KMS-11 (cell line): ENCODE data around the gene NSUN6.
"Not testable (repeated sequence)": the region's sequence is repeated elsewhere in the genome, so short reads cannot be mapped to it uniquely, and the experiment has no call there.

Experiments
- H2AFZ ChIP-seq: fragments of 200-600 bp; sonication (generic); 2 replicates; pipeline ENCODE4 v1.6.1; 2016; ENCODE audit warnings: antibody characterized with exemption, mixed run types, low read depth
- H3K27ac ChIP-seq: fragments of 200-600 bp; sonication (generic); 2 replicates; pipeline ENCODE4 v1.6.1; 2016; ENCODE audit warnings: mild to moderate bottlenecking, mixed run types
- H3K27me3 ChIP-seq: fragments of 200-600 bp; sonication (generic); 2 replicates; pipeline ENCODE4 v1.6.1; 2017; ENCODE audit warnings: mild to moderate bottlenecking, low read depth, mixed run types, moderate library complexity; ENCODE audit not compliant: insufficient read depth
- H3K36me3 ChIP-seq: fragments of 200-600 bp; sonication (generic); 2 replicates; pipeline ENCODE4 v1.6.1; 2017; ENCODE audit warnings: mild to moderate bottlenecking, mixed run types; ENCODE audit not compliant: insufficient read depth
- H3K4me1 ChIP-seq: fragments of 200-600 bp; sonication (generic); 2 replicates; pipeline ENCODE4 v1.6.1; 2016; ENCODE audit warnings: mild to moderate bottlenecking, low read depth, mixed run types; ENCODE audit not compliant: poor library complexity, severe bottlenecking
- H3K4me2 ChIP-seq: fragments of 200-600 bp; sonication (generic); 2 replicates; pipeline ENCODE4 v1.7.0; 2016; ENCODE audit warnings: mild to moderate bottlenecking, mixed run types
- H3K4me3 ChIP-seq: fragments of 200-600 bp; sonication (generic); IDR thresholded peaks from 2 replicates; pipeline ENCODE4 v1.6.1; 2017; ENCODE audit warnings: low read depth, low read length, mixed read lengths; ENCODE audit not compliant: insufficient read depth
- H3K79me2 ChIP-seq: fragments of 200-600 bp; sonication (generic); 2 replicates; pipeline ENCODE4 v1.6.1; 2016; ENCODE audit warnings: low read depth, mixed run types; ENCODE audit not compliant: insufficient read depth
- H3K9ac ChIP-seq: fragments of 200-600 bp; sonication (generic); 2 replicates; pipeline ENCODE4 v1.6.1; 2016; ENCODE audit warnings: mild to moderate bottlenecking, mixed run types
- H4K20me1 ChIP-seq: fragments of 200-600 bp; sonication (generic); 2 replicates; pipeline ENCODE4 v1.6.1; 2016; ENCODE audit warnings: mild to moderate bottlenecking, mixed run types; ENCODE audit not compliant: insufficient read depth
- TF ChIP-seq, protein P1 (sequence below): fragments of 200-600 bp; sonication (generic); conservative IDR thresholded peaks from 2 replicates; pipeline ENCODE4 v1.6.1; 2017; ENCODE audit warnings: low read depth, mild to moderate bottlenecking, antibody characterized with exemption, low read length, moderate library complexity, mixed read lengths

Gene NSUN6

DNA sequence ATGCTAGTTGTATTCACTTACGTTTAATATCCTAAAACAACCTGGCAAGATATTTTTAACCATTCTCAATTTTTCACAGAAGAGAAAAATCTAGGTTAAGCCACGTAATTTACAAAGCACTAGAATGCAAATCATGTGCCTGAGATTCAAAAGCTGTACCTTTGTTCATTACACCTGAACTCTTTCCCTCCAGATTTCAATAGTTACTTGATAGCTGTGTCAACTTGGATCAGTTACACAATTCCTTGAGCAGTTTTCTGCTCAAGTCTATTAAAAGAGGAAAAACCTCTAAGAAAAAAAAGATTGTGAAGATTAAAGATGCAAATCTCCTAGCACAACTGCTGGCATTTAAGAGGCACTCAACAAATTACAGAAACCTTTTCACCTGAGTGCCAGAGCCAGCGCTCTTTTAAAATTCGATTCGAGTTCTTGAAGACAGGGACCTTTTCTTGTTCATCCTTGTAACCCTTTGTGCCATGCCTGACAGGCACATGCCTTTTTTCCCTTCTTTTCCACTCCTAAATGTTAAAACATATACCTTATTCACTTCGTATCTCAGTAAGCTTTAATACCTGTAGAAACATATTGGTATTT, 886 bp downstream of the NSUN6 start:
- peak overlapping the region; percentile 83 for H2AFZ ChIP-seq
- no peaks in the 10 kb centered on the region for H3K36me3 ChIP-seq
- no peak overlapping the region for H3K4me3 ChIP-seq
- H3K27ac ChIP-seq = peak overlapping the region; percentile 74
- H3K27me3 ChIP-seq = no peaks in the 10 kb centered on the region
- peak overlapping the region; percentile 78 for H3K9ac ChIP-seq
- H3K4me2 ChIP-seq = peak overlapping the region; percentile 75
- H3K79me2 ChIP-seq = peaks cover 19% of the 10 kb centered on the region
- TF ChIP-seq, protein P1, sequence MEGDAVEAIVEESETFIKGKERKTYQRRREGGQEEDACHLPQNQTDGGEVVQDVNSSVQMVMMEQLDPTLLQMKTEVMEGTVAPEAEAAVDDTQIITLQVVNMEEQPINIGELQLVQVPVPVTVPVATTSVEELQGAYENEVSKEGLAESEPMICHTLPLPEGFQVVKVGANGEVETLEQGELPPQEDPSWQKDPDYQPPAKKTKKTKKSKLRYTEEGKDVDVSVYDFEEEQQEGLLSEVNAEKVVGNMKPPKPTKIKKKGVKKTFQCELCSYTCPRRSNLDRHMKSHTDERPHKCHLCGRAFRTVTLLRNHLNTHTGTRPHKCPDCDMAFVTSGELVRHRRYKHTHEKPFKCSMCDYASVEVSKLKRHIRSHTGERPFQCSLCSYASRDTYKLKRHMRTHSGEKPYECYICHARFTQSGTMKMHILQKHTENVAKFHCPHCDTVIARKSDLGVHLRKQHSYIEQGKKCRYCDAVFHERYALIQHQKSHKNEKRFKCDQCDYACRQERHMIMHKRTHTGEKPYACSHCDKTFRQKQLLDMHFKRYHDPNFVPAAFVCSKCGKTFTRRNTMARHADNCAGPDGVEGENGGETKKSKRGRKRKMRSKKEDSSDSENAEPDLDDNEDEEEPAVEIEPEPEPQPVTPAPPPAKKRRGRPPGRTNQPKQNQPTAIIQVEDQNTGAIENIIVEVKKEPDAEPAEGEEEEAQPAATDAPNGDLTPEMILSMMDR = no peak
- no peaks in the 10 kb centered on the region for H4K20me1 ChIP-seq
- peaks cover 21% of the 10 kb centered on the region for H3K4me1 ChIP-seq

DNA sequence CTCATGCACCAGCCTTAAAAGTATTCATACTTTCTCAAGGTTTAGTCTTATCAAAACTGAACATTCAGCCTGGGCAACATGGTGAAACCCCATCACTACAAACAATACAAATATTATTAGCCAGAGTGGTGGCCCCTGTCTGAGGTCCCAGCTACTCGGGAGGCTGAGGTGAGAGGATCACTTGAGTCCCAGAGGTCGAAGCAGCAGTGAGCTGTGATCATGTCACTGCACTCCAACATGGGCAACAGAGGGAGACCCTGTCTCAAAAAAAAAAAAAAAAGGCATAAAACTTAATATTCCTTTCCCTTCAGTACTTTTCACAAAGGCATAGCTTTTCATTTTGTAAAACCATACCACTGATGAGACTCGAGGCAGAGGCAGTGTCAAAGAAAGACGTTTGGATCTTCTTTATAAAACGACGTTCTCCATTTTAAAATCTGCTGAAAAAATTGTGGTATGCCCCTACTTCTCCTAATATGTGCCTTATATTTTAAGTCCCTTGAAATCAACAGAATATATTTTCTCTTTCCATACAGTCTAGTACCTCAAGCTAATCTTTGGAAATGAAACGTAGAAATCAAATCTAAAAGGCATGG, 1.9 kb downstream of the NSUN6 start:
- Histone ChIP-seq H3K36me3 (no peaks in the 10 kb centered on the region), H3K79me2 (peaks cover 19% of the 10 kb centered on the region), H3K27me3 (no peaks in the 10 kb centered on the region), H2AFZ (no peak overlapping the region), H3K27ac (no peak overlapping the region), H3K9ac (no peak overlapping the region), H3K4me2 (peak overlapping the region; percentile 75), H3K4me1 (peaks cover 21% of the 10 kb centered on the region), H4K20me1 (no peaks in the 10 kb centered on the region), H3K4me3 (no peak overlapping the region)
- TF ChIP-seq, protein P1 = no peak

DNA sequence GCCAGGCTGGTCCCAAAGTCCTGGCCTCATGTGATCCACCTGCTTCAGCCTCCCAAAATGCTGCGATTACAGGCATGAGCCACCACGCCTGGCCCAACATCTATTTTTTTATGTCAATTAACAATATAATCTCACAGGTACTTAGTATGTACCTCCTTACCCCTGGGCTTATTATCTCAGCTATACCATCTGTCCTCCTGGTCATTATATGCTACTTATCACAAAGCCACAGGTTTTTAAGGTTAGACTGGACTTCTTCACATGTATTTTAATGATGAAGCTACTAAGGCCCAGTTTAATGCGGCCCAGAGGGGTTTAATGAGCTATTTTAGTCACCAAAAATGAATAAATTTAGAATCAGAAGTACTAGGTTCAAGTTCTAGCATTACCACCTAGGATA, 3.4 kb downstream of the NSUN6 start:
- Histone ChIP-seq H3K79me2 (peaks cover 19% of the 10 kb centered on the region), H3K4me3 (no peak overlapping the region), H3K36me3 (no peaks in the 10 kb centered on the region), H2AFZ (no peak overlapping the region), H3K4me1 (peaks cover 21% of the 10 kb centered on the region), H3K27me3 (no peaks in the 10 kb centered on the region), H3K4me2 (no peak overlapping the region), H3K9ac (no peak overlapping the region), H3K27ac (no peak overlapping the region), H4K20me1 (no peaks in the 10 kb centered on the region)
- TF ChIP-seq, protein P1 = no peak

DNA sequence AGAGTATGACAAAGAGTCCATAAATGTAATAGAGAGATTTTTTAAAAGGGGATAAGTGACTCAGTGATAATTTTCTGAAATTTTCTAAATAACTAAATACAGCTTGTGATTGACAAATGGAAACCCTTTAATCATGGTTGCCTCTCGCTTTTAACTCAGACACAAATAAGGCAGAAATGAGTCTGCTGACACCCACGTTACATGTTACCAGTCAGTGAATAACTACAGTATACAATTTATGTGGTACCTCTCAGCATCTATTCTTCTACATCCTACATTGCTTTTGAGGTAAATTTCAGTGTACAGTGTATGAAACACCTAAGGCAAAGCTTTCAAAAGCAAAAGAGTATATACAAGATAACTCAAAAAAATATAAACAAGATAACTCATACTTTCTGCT, 4.2 kb downstream of the NSUN6 start:
- peaks cover 19% of the 10 kb centered on the region for H3K79me2 ChIP-seq
- H4K20me1 ChIP-seq = no peaks in the 10 kb centered on the region
- peaks cover 19% of the 10 kb centered on the region for H3K4me1 ChIP-seq
- TF ChIP-seq, protein P1 = no peak
- H3K9ac ChIP-seq = no peak overlapping the region
- no peaks in the 10 kb centered on the region for H3K27me3 ChIP-seq
- no peak overlapping the region for H2AFZ ChIP-seq
- H3K4me2 ChIP-seq = no peak overlapping the region
- H3K36me3 ChIP-seq = no peaks in the 10 kb centered on the region
- no peak overlapping the region for H3K27ac ChIP-seq
- H3K4me3 ChIP-seq = no peak overlapping the region

DNA sequence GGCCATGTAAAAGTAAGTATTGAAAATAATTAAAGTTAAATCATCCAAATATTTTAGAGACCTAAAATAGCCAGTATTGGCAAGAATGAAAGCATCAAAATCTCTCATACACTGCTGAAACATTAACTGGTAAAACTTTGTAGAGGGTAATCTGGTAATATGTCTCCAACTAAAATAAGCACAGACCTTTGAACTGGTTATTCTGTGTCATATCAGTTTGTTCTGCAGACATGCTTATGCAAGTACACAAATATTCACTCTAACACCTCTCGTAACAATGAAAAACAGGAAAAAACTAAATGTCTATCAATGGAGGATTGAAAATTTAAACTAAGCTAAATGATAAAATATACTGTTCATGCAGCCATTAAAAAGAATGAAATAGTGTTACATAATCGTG, 11.7 kb downstream of the NSUN6 start:
- H3K36me3 ChIP-seq = not testable (repeated sequence)

DNA sequence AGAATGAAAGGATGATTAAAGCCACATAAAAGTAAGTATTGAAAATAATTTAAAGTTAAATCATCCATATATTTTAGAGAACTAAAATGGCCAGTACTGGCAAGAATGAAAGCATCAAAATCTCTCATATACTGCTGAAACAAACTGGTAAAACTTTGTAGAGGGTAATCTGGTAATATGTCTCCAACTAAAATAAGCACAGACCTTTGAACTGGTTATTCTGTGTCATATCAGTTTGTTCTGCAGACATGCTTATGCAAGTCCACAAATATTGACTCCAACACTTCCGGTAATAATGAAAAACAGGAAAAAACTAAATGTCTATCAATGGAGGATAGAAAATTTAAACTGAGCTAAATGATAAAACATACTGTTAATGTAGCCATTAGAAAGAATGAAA, 14.0 kb downstream of the NSUN6 start:
- H3K79me2 ChIP-seq, H3K4me1 ChIP-seq, H3K9ac ChIP-seq, H4K20me1 ChIP-seq, H3K4me3 ChIP-seq, H3K27ac ChIP-seq, H3K4me2 ChIP-seq, H2AFZ ChIP-seq, H3K36me3 ChIP-seq, H3K27me3 ChIP-seq: not testable (repeated sequence)

More for the DNA sequence above, 11.7 kb downstream of the NSUN6 start:
- not testable (repeated sequence) for H3K27ac ChIP-seq, H3K27me3 ChIP-seq, H3K9ac ChIP-seq, H2AFZ ChIP-seq, H3K79me2 ChIP-seq, H3K4me2 ChIP-seq, H3K4me1 ChIP-seq, H3K4me3 ChIP-seq, H4K20me1 ChIP-seq
